Measurements from ENCODE around the gene TTC23L.

- TF ChIP-seq CTCF (IDR thresholded peaks at IDR 0.05) = no peak
- TF ChIP-seq POLR2AphosphoS5 (IDR thresholded peaks at IDR 0.05) = no peak
These were observed 47.6 kb downstream of the TTC23L start for GRCh38 chr5:34886392-34887119.
